Liver (tissue), 9 donors: ENCODE results near the gene CAMK1D. TPM values are rescaled to one million over a fixed set of nuclear protein-coding genes. Genes with fewer than 3 reads are reported as not detected.

Experiments
- DNase-seq: peaks from one replicate; pipeline ENCODE4 v3.0.0-alpha.2; 2017; ENCODE audit warnings: low spot score
- H3K27ac ChIP-seq, 2 donors: one replicate each; pipeline ENCODE4 v1.7.0; 2013; ENCODE audit warnings: inconsistent platforms in 2 of 2, low read length in 2 of 2, control low read depth in 1 of 2, low read depth in 1 of 2, mild to moderate bottlenecking in 1 of 2
- H3K27me3 ChIP-seq, 4 donors: one replicate each; pipeline versions ENCODE4 v1.6.1 to v1.7.0; 2013; ENCODE audit warnings: low read length in 3 of 4, inconsistent platforms in 1 of 4, mild to moderate bottlenecking in 1 of 4, moderate library complexity in 1 of 4; ENCODE audit not compliant: control insufficient read depth in 4 of 4, insufficient read depth in 4 of 4
- H3K36me3 ChIP-seq, 4 donors: one replicate each; pipeline versions ENCODE4 v1.6.1 to v1.7.0; 2013; ENCODE audit warnings: low read length in 3 of 4, mild to moderate bottlenecking in 3 of 4, low read depth in 1 of 4, moderate library complexity in 1 of 4; ENCODE audit not compliant: control insufficient read depth in 4 of 4, insufficient read depth in 3 of 4
- H3K4me1 ChIP-seq, 4 donors: one replicate each; pipeline versions ENCODE4 v1.6.1 to v1.7.0; 2013; ENCODE audit warnings: low read length in 3 of 4, mild to moderate bottlenecking in 3 of 4, moderate library complexity in 1 of 4; ENCODE audit not compliant: control insufficient read depth in 4 of 4, insufficient read depth in 4 of 4
- H3K4me3 ChIP-seq, 3 donors: one replicate each; pipeline versions ENCODE4 v1.6.1 to v1.7.0; 2013; ENCODE audit warnings: low read length in 3 of 3, control low read depth in 1 of 3, low read depth in 1 of 3, mild to moderate bottlenecking in 1 of 3
- H3K9ac ChIP-seq, 2 donors: one replicate each; pipeline ENCODE4 v1.7.0; 2013; ENCODE audit warnings: low read length in 2 of 2, mild to moderate bottlenecking in 2 of 2, moderate library complexity in 2 of 2, control low read depth in 1 of 2, low read depth in 1 of 2
- H3K9me3 ChIP-seq, 4 donors: one replicate each; pipeline versions ENCODE4 v1.6.1 to v1.7.0; 2013; ENCODE audit warnings: low read length in 3 of 4; ENCODE audit not compliant: control insufficient read depth in 4 of 4
- EGR1 ChIP-seq, 2 donors: IDR thresholded peaks; 2 replicates each; pipeline ENCODE4 v1.6.1; 2016 to 2018; ENCODE audit warnings: antibody characterized with exemption in 2 of 2, low read depth in 2 of 2
- FOXA2 ChIP-seq: IDR thresholded peaks from 2 replicates; pipeline ENCODE4 v1.6.1; 2016; ENCODE audit warnings: antibody characterized with exemption
- GABPA ChIP-seq, 2 donors: IDR thresholded peaks in 1 of 2; conservative IDR thresholded peaks in 1 of 2; 2 replicates each; pipeline ENCODE4 v1.6.1; 2016; ENCODE audit warnings: antibody characterized with exemption in 2 of 2, mild to moderate bottlenecking in 1 of 2, moderate library complexity in 1 of 2
- HNF4A ChIP-seq, 2 donors: conservative IDR thresholded peaks; 2 replicates each; pipeline ENCODE4 v1.6.1; 2016; ENCODE audit warnings: antibody characterized with exemption in 2 of 2, mild to moderate bottlenecking in 2 of 2
- JUND ChIP-seq, 2 donors: IDR thresholded peaks; 2 replicates each; pipeline ENCODE4 v1.6.1; 2016; ENCODE audit warnings: antibody characterized with exemption in 2 of 2
- RAD21 ChIP-seq, 2 donors: IDR thresholded peaks; 2 replicates each; pipeline ENCODE4 v1.6.1; 2016; ENCODE audit warnings: antibody characterized with exemption in 2 of 2, mild to moderate bottlenecking in 2 of 2
- SP1 ChIP-seq: IDR thresholded peaks from 2 replicates; pipeline ENCODE4 v1.6.1; 2018; ENCODE audit warnings: antibody characterized with exemption, mild to moderate bottlenecking
- TAF1 ChIP-seq: conservative IDR thresholded peaks from 2 replicates; pipeline ENCODE4 v1.6.1; 2016; ENCODE audit warnings: antibody characterized with exemption, mild to moderate bottlenecking
- YY1 ChIP-seq: IDR thresholded peaks from 2 replicates; pipeline ENCODE4 v1.6.1; 2016; ENCODE audit warnings: antibody characterized with exemption, mild to moderate bottlenecking
- WGBS: extraction: QIAGEN DNeasy Blood & Tissue Kit; methylation state at CpG from one replicate; pipeline ENCODE4 v1.1.7; 2013; 5-methylcytosine and 5-hydroxymethylcytosine counted together
- polyA plus RNA-seq, 2 donors: library from polyadenylated mRNA; stranded (reverse) in 1 of 2; unstranded in 1 of 2; fragments of 200-250 nt in 1 of 2; fragments of >200 nt in 1 of 2; fragmentation: Nextera tagmentation in 1 of 2; extraction: Ambion mirVana in 1 of 2; gene quantifications; one replicate each; pipeline versions ENCODE4 v1.2.1 to v1.2.3, GENCODE V29; 2013 to 2015
- total RNA-seq, 2 donors: library from RNA; depleted of rRNA; stranded (reverse); fragments of >200 nt; gene quantifications; one replicate each; pipeline ENCODE4 v1.2.3, GENCODE V29; 2014
- TF ChIP-seq, protein P1 (sequence below): IDR thresholded peaks from 2 replicates; pipeline ENCODE4 v1.6.1; 2016; ENCODE audit warnings: antibody characterized with exemption, mild to moderate bottlenecking
- TF ChIP-seq, protein P2 (sequence below): fragments of 150-350 bp; IDR thresholded peaks from 2 replicates; pipeline ENCODE4 v1.5.1; 2017; ENCODE audit warnings: improper control_type of control experiment, low read depth, low read length; ENCODE audit not compliant: missing input control
- TF ChIP-seq, protein P3 (sequence below): IDR thresholded peaks from 2 replicates; pipeline ENCODE4 v1.6.1; 2016; ENCODE audit warnings: antibody characterized with exemption
- TF ChIP-seq, protein P4 (sequence below): IDR thresholded peaks from 2 replicates; pipeline ENCODE4 v1.6.1; 2016; ENCODE audit warnings: antibody characterized with exemption
- donor health status: healthy.
- donor health status: healthy.
- donor health status: healthy.
- donor health status: healthy.
- donor health status: healthy.

Gene CAMK1D
- total and polyA plus RNA-seq, 4 donors = 2.7 to 10.1 (median 4.2) TPM

DNA sequence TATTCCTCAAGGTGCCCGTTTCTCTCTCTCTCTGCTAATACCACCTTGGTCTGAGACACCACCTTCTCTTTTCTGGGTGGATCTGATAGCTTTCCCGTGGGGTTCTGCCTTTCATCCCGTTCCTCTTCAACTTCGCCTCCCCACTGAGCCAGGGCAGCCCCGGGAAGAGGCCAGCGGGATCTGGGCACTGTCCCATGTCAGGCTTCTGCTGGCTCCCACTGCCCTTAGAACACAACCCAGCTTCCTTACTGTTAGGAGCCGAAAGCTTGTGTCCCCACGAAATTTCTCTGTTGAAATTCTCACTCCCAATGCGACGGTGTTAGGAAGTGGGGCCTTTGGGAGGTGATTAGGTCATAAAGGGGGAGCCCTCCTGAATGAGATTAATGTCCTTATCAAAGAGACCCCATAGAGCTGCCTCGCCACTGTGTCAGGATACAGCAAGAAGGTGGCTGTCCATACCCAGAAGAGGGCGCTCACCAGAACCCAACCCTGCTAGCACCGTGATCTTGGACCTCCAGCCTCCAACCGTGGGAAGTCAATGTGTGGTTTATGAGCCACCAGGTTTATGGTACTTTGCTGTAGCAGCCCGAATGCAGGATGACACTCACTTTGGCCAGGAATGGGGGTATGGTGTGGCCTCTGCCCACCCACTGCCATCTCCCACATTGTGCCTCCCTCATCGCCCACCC is 79.2 kb downstream of the CAMK1D start:
- Histone ChIP-seq H3K9ac (no peak overlapping the region), H3K36me3 (no peaks in the 10 kb centered on the region), H3K4me3 (no peak overlapping the region), H3K27me3 (no peaks in the 10 kb centered on the region), H3K27ac (no peak overlapping the region), H3K4me1 (peaks cover 0 to 8% (median 3%) of the 10 kb centered on the region in 4 donors), H3K9me3 (no peaks in the 10 kb centered on the region)
- no peak for TF ChIP-seq SP1
- no peak for TF ChIP-seq JUND (IDR thresholded peaks at IDR 0.05)
- DNase-seq = no peak
- 88% methylated on average over 16 of the region's 16 CpGs for WGBS

DNA sequence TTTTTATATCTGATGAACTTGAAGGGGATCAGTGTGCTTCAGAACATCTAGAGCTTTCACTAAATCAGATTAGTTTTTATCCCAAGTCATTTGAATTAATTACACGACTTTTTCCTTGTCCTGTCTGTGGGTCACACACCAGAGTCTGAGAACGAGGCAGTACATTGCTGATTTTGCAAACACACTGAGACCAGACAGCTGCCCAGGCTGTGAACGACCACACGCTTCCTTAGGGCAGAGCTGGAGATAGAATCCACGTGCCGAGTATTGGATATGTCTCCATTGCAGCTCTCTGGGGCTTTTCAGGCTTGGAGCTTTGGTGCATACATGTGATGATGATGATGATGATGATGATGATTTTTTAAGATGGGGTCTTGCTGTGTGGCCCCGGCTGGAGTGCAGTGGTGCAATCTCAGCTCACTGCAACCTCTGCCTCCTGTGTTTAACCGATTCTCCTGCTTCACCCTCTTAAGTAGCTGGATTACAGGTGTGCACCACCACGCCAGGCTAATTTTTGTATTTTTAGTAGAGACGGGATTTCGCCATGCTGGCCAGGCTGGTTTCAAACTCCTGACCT is 81.1 kb downstream of the CAMK1D start:
- TF ChIP-seq, protein P1, sequence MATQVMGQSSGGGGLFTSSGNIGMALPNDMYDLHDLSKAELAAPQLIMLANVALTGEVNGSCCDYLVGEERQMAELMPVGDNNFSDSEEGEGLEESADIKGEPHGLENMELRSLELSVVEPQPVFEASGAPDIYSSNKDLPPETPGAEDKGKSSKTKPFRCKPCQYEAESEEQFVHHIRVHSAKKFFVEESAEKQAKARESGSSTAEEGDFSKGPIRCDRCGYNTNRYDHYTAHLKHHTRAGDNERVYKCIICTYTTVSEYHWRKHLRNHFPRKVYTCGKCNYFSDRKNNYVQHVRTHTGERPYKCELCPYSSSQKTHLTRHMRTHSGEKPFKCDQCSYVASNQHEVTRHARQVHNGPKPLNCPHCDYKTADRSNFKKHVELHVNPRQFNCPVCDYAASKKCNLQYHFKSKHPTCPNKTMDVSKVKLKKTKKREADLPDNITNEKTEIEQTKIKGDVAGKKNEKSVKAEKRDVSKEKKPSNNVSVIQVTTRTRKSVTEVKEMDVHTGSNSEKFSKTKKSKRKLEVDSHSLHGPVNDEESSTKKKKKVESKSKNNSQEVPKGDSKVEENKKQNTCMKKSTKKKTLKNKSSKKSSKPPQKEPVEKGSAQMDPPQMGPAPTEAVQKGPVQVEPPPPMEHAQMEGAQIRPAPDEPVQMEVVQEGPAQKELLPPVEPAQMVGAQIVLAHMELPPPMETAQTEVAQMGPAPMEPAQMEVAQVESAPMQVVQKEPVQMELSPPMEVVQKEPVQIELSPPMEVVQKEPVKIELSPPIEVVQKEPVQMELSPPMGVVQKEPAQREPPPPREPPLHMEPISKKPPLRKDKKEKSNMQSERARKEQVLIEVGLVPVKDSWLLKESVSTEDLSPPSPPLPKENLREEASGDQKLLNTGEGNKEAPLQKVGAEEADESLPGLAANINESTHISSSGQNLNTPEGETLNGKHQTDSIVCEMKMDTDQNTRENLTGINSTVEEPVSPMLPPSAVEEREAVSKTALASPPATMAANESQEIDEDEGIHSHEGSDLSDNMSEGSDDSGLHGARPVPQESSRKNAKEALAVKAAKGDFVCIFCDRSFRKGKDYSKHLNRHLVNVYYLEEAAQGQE = no peak
- no peak for TF ChIP-seq YY1
- TF ChIP-seq SP1 = no peak
- TF ChIP-seq, protein P2, sequence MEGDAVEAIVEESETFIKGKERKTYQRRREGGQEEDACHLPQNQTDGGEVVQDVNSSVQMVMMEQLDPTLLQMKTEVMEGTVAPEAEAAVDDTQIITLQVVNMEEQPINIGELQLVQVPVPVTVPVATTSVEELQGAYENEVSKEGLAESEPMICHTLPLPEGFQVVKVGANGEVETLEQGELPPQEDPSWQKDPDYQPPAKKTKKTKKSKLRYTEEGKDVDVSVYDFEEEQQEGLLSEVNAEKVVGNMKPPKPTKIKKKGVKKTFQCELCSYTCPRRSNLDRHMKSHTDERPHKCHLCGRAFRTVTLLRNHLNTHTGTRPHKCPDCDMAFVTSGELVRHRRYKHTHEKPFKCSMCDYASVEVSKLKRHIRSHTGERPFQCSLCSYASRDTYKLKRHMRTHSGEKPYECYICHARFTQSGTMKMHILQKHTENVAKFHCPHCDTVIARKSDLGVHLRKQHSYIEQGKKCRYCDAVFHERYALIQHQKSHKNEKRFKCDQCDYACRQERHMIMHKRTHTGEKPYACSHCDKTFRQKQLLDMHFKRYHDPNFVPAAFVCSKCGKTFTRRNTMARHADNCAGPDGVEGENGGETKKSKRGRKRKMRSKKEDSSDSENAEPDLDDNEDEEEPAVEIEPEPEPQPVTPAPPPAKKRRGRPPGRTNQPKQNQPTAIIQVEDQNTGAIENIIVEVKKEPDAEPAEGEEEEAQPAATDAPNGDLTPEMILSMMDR = no peak
- no peak for TF ChIP-seq HNF4A (conservative IDR thresholded peaks at IDR 0.05)
- no peaks in the 10 kb centered on the region for H3K9me3 ChIP-seq
- WGBS = 85% methylated on average over 11 of the region's 11 CpGs
- no peak overlapping the region for H3K9ac ChIP-seq
- H3K4me3 ChIP-seq = no peak overlapping the region
- H3K4me1 ChIP-seq = peaks cover 0 to 8% (median 4%) of the 10 kb centered on the region in 4 donors
- H3K27ac ChIP-seq = no peak overlapping the region
- no peak for DNase-seq
- no peaks in the 10 kb centered on the region for H3K27me3 ChIP-seq
- no peaks in the 10 kb centered on the region for H3K36me3 ChIP-seq

DNA sequence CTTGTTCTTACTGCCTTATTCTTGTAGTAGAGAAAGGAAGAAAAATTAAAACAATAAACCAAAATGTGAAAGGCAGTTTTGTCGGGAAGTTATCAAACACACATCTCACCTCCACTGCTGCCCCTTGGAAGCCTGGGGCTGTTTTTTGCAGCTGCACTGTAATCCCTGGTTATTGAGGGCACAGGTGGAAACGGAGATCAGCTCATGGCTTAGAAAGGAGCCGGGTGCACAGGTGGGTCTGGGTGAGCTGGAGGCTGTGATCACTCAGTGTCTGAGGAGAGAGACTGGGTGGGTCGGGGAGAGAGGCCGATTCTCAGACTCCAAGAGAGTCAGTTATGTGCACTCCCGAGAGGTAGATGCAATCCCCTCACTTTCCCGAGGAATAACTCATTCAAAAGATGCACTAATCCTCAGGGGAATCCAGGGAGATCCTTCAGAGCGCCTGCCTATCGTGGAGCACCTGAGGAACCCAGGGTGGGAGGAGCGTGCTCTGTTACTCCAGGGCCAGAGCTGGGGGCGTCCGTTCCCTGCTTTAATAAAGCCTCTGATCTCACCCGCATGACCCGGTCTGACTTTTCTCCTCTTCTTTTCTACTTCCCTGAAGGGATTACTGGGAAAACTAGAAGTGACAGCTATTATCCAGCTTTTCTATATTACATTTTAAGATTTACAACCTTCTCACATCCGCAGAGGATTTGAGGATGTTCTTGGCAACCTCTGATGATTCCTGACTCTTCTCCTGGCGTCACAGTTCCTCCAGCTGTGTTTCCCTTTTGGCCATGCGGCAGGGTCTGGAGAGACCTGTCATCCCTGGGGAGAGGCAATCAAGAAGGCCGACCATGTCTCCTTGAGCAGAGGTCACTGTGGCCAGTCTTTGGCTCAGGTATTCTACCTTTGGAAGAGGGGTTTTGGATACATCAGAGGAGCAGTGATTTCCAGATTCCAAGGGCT is 82.1 kb downstream of the CAMK1D start:
- DNase-seq = no peak
- 93% methylated on average over 18 of the region's 18 CpGs for WGBS
- TF ChIP-seq EGR1 (IDR thresholded peaks at IDR 0.05; ENCODE audit: low read depth in 2 of 2) (no peak), TAF1 (no peak), GABPA (IDR thresholded peaks at IDR 0.05 in 1 of 2, conservative IDR thresholded peaks at IDR 0.05 in 1 of 2) (no peak), FOXA2 (no peak), HNF4A (conservative IDR thresholded peaks at IDR 0.05) (no peak), RAD21 (IDR thresholded peaks at IDR 0.05) (no peak), YY1 (no peak), SP1 (no peak)
- TF ChIP-seq, protein P3, sequence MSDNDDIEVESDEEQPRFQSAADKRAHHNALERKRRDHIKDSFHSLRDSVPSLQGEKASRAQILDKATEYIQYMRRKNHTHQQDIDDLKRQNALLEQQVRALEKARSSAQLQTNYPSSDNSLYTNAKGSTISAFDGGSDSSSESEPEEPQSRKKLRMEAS = no peak
- TF ChIP-seq, protein P4, sequence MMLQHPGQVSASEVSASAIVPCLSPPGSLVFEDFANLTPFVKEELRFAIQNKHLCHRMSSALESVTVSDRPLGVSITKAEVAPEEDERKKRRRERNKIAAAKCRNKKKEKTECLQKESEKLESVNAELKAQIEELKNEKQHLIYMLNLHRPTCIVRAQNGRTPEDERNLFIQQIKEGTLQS = no peak
- TF ChIP-seq, protein P1 = no peak

More for the DNA sequence above, 82.1 kb downstream of the CAMK1D start:
- Histone ChIP-seq H3K9ac (no peak overlapping the region), H3K27ac (no peak overlapping the region), H3K4me3 (no peak overlapping the region), H3K36me3 (no peaks in the 10 kb centered on the region), H3K27me3 (no peaks in the 10 kb centered on the region), H3K9me3 (no peaks in the 10 kb centered on the region), H3K4me1 (peaks cover 0 to 8% (median 4%) of the 10 kb centered on the region in 4 donors)
